Smooth muscle cell (in vitro differentiated cells): Measurements from ENCODE around the gene GTF3C1. TPM values are rescaled to one million over a fixed set of nuclear protein-coding genes. Genes with fewer than 3 reads are reported as not detected.

Source experiments
- DNase-seq: peaks from one replicate; lab custom pipeline; 2025; ENCODE audit not compliant: unreplicated experiment; lab: John Stamatoyannopoulos, UW
- H2AFZ ChIP-seq: fragments of 200-600 bp; sonication (generic); 2 replicates; pipeline ENCODE4 v1.6.0; 2016; ENCODE audit warnings: antibody characterized with exemption, low read depth, mild to moderate bottlenecking
- H3F3A ChIP-seq: fragments of 200-600 bp; sonication (generic); 2 replicates; pipeline ENCODE4 v1.6.0; 2017; ENCODE audit warnings: antibody characterized with exemption, low read depth
- H3K27ac ChIP-seq: fragments of 200-600 bp; sonication (generic); 2 replicates; pipeline ENCODE4 v1.5.1; 2016; ENCODE audit warnings: low read depth, mild to moderate bottlenecking
- H3K27me3 ChIP-seq: fragments of 200-600 bp; sonication (generic); 2 replicates; pipeline ENCODE4 v1.6.1; 2016; ENCODE audit warnings: low read depth, mild to moderate bottlenecking
- H3K36me3 ChIP-seq: fragments of 200-600 bp; sonication (generic); 2 replicates; pipeline ENCODE4 v1.5.1; 2016; ENCODE audit warnings: low read depth
- H3K4me1 ChIP-seq: fragments of 200-600 bp; sonication (generic); 2 replicates; pipeline ENCODE4 v1.5.1; 2016; ENCODE audit warnings: low read depth
- H3K4me2 ChIP-seq: fragments of 200-600 bp; sonication (generic); 2 replicates; pipeline ENCODE4 v1.6.0; 2016; ENCODE audit warnings: mild to moderate bottlenecking
- H3K4me3 ChIP-seq: fragments of 200-600 bp; sonication (generic); 2 replicates; pipeline ENCODE4 v1.5.1; 2016; ENCODE audit warnings: mild to moderate bottlenecking
- H3K79me2 ChIP-seq: fragments of 200-600 bp; sonication (generic); 2 replicates; pipeline ENCODE4 v1.6.0; 2016; ENCODE audit warnings: low read depth, mild to moderate bottlenecking
- H3K9ac ChIP-seq: fragments of 200-600 bp; sonication (generic); 2 replicates; pipeline ENCODE4 v1.6.0; 2016; ENCODE audit warnings: low read depth
- H3K9me3 ChIP-seq: fragments of 200-600 bp; sonication (generic); replicated peaks from 2 replicates; pipeline ENCODE4 v1.5.1; 2016; ENCODE audit warnings: low read depth
- H4K20me1 ChIP-seq: fragments of 200-600 bp; sonication (generic); 2 replicates; pipeline ENCODE4 v1.6.0; 2016; ENCODE audit warnings: low read depth
- WGBS: methylation state at CpG from one replicate; pipeline ENCODE4 v1.1.7; 2016; ENCODE audit warnings: low lambda C conversion rate; 5-methylcytosine and 5-hydroxymethylcytosine counted together
- polyA plus RNA-seq: library from polyadenylated mRNA; unstranded; fragments of >200 nt; fragmentation: Nextera tagmentation; extraction: Ambion mirVana; gene quantifications from 2 replicates; pipeline ENCODE4 v1.2.1, GENCODE V29; 2016
- total RNA-seq: library from RNA; depleted of rRNA; stranded (reverse); fragments of >200 nt; gene quantifications from 2 replicates; pipeline ENCODE4 v1.2.3, GENCODE V29; 2014
- TF ChIP-seq, protein P1 (sequence below): fragments of 200-600 bp; sonication (generic); IDR thresholded peaks from 2 replicates; pipeline ENCODE4 v1.5.1; 2017; ENCODE audit warnings: borderline replicate concordance, mild to moderate bottlenecking, antibody characterized with exemption; ENCODE audit not compliant: insufficient read depth, poor library complexity, severe bottlenecking

Gene GTF3C1
- total and polyA plus RNA-seq, 2 experiments from 2014 or later: 47.6 to 78.5 TPM

DNA sequence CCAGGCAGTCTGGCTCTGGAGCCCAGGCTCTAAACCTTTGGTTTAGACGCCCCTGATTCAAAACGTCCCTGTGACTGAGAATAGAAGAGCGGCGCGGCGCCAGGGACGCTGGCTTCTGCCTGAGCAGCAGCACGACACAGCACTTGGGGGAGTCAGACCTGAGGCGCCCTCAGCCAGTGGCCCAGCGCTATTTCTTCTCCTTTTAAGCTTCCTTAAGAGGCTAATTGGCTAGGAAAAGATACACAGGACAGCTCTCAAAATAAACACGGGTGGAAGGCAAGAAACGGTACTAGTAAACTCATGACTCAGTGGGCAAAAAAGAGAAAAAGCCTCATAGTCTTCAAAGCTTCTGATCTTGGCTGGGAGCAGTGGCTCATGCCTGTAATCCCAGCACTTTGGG is 34.9 kb downstream of the GTF3C1 start:
- WGBS: 93% methylated on average over 12 of the region's 12 CpGs
- Histone ChIP-seq H3F3A (no peaks in the 10 kb centered on the region), H3K4me1 (no peaks in the 10 kb centered on the region), H2AFZ (no peak overlapping the region), H3K27me3 (no peaks in the 10 kb centered on the region), H3K36me3 (peaks cover 19% of the 10 kb centered on the region), H3K4me3 (no peak overlapping the region), H4K20me1 (peaks cover 25% of the 10 kb centered on the region), H3K9ac (no peak overlapping the region), H3K4me2 (no peak overlapping the region), H3K9me3 (no peaks in the 10 kb centered on the region), H3K27ac (no peak overlapping the region), H3K79me2 (no peaks in the 10 kb centered on the region)
- TF ChIP-seq, protein P1, sequence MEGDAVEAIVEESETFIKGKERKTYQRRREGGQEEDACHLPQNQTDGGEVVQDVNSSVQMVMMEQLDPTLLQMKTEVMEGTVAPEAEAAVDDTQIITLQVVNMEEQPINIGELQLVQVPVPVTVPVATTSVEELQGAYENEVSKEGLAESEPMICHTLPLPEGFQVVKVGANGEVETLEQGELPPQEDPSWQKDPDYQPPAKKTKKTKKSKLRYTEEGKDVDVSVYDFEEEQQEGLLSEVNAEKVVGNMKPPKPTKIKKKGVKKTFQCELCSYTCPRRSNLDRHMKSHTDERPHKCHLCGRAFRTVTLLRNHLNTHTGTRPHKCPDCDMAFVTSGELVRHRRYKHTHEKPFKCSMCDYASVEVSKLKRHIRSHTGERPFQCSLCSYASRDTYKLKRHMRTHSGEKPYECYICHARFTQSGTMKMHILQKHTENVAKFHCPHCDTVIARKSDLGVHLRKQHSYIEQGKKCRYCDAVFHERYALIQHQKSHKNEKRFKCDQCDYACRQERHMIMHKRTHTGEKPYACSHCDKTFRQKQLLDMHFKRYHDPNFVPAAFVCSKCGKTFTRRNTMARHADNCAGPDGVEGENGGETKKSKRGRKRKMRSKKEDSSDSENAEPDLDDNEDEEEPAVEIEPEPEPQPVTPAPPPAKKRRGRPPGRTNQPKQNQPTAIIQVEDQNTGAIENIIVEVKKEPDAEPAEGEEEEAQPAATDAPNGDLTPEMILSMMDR: no peak
- DNase-seq: no peak

DNA sequence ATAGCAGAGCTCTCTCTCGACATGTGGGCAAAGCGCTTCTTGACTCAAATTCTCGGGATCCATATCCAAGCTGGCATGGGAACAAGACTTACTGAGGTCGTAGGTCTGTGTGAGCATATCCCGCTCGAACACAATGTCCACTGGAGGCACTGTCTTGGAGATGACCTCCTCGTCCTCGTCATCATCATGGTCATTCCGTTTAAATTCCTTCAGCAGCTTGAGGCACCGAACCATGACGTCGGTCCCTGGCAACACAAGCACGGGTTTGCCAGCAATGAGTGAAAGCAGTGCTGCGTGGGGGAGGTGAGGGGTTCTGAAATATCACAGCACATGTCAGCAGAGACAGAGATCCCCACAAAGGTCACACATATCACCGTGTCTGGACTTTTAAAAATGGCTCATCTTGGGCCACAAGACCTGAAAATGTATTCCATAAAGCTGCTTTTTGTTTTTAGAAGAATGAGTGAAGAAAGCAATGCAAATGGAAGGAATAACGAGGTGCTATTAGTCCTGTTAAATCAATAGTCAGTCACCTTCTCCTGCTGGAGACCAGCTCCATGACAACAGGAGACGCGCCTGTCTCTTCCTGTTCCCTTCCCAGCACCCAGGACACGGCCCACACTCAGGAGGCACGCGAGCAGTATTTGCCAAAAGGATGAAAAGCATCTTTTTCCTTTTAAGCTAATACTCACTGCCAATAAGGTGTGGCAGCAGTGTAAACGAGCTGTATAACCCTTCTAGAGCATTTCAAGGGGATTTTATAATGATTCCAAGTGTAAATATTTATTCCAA is 37.9 kb downstream of the GTF3C1 start:
- H3K79me2 ChIP-seq: no peaks in the 10 kb centered on the region
- DNase-seq: no peak
- no peaks in the 10 kb centered on the region for H3F3A ChIP-seq
- H4K20me1 ChIP-seq: peaks cover 25% of the 10 kb centered on the region
- no peak overlapping the region for H3K27ac ChIP-seq
- H3K4me2 ChIP-seq: no peak overlapping the region
- H2AFZ ChIP-seq: no peak overlapping the region
- H3K9ac ChIP-seq: no peak overlapping the region
- no peak overlapping the region for H3K4me3 ChIP-seq
- TF ChIP-seq, protein P1: no peak
- H3K36me3 ChIP-seq: peaks cover 8% of the 10 kb centered on the region
- H3K4me1 ChIP-seq: no peaks in the 10 kb centered on the region
- H3K27me3 ChIP-seq: no peaks in the 10 kb centered on the region
- H3K9me3 ChIP-seq: no peaks in the 10 kb centered on the region
- WGBS: 94% methylated on average over 22 of the region's 22 CpGs

DNA sequence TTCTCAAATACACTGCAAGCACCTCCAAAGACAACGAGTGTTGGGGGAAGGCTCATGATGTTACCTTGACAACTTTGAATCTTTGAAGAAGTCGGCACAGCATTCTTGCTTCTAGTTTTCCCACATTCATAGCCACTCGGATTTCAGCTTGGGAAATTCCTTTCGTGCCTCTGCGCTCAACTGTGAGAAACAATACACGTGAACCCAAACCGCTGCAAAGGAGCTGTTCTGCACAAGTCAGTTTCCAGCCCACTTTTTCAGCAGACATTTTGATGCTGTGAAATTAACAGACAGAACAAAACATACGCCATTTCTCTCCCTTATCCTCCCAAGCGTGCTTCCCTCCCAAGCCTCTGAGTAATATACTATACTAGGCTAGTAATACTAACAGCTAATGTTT is 41.2 kb downstream of the GTF3C1 start:
- WGBS: 95% methylated on average over 9 of the region's 9 CpGs

More for the DNA sequence above, 41.2 kb downstream of the GTF3C1 start:
- Histone ChIP-seq H3K36me3 (peaks cover 21% of the 10 kb centered on the region), H3K4me3 (no peak overlapping the region), H3K4me1 (no peaks in the 10 kb centered on the region), H2AFZ (no peak overlapping the region), H3K9me3 (no peaks in the 10 kb centered on the region), H3K27ac (no peak overlapping the region), H3K4me2 (no peak overlapping the region), H3K27me3 (no peaks in the 10 kb centered on the region), H4K20me1 (no peaks in the 10 kb centered on the region), H3F3A (no peaks in the 10 kb centered on the region), H3K79me2 (no peaks in the 10 kb centered on the region), H3K9ac (no peak overlapping the region)
- no peak for DNase-seq
- TF ChIP-seq, protein P1: no peak
